ENCODE data around the gene HLX.

Gene HLX

GRCh38 chr1:220887202-220887519 lies 7.9 kb downstream of the HLX start:
- H3K4me3 ChIP-seq (ENCODE audit: low read length): no peak overlapping the region
- TF ChIP-seq ZNF274 (IDR thresholded peaks at IDR 0.05; ENCODE audit: low read depth, low read length): no peak

GRCh38 chr1:220887520-220888416 lies 8.5 kb downstream of the HLX start:
- TF ChIP-seq ZNF274 (IDR thresholded peaks at IDR 0.05; ENCODE audit: low read depth, low read length): no peak
- H3K4me3 ChIP-seq (ENCODE audit: low read length): no peak overlapping the region

GRCh38 chr1:220888417-220888986 lies 9.3 kb downstream of the HLX start:
- no peak overlapping the region for H3K4me3 ChIP-seq (ENCODE audit: low read length)
- no peak for TF ChIP-seq ZNF274 (IDR thresholded peaks at IDR 0.05; ENCODE audit: low read depth, low read length)

GRCh38 chr1:220889333-220889732 lies 10.1 kb downstream of the HLX start:
- no peak for TF ChIP-seq ZNF274 (IDR thresholded peaks at IDR 0.05; ENCODE audit: low read depth, low read length)
- no peak overlapping the region for H3K4me3 ChIP-seq (ENCODE audit: low read length)

- no peak overlapping the region for H3K4me3 ChIP-seq (ENCODE audit: low read length)
- TF ChIP-seq ZNF274 (IDR thresholded peaks at IDR 0.05; ENCODE audit: low read depth, low read length): no peak
Observed at GRCh38 chr1:220889848-220890287, 10.6 kb downstream of the HLX start.

GRCh38 chr1:220890602-220891001 lies 11.4 kb downstream of the HLX start:
- no peak overlapping the region for H3K4me3 ChIP-seq (ENCODE audit: low read length)
- TF ChIP-seq ZNF274 (IDR thresholded peaks at IDR 0.05; ENCODE audit: low read depth, low read length): no peak

- no peak for TF ChIP-seq ZNF274 (IDR thresholded peaks at IDR 0.05; ENCODE audit: low read depth, low read length)
- no peak overlapping the region for H3K4me3 ChIP-seq (ENCODE audit: low read length)
Observed at GRCh38 chr1:220891224-220892085, 12.2 kb downstream of the HLX start.

GRCh38 chr1:220892086-220892376 lies 12.8 kb downstream of the HLX start:
- TF ChIP-seq ZNF274 (IDR thresholded peaks at IDR 0.05; ENCODE audit: low read depth, low read length): no peak
- no peak overlapping the region for H3K4me3 ChIP-seq (ENCODE audit: low read length)

GRCh38 chr1:220892997-220893700 lies 13.9 kb downstream of the HLX start:
- H3K4me3 ChIP-seq (ENCODE audit: low read length): no peak overlapping the region
- no peak for TF ChIP-seq ZNF274 (IDR thresholded peaks at IDR 0.05; ENCODE audit: low read depth, low read length)

GRCh38 chr1:220893701-220894024 lies 14.4 kb downstream of the HLX start:
- TF ChIP-seq ZNF274 (IDR thresholded peaks at IDR 0.05; ENCODE audit: low read depth, low read length): no peak
- H3K4me3 ChIP-seq (ENCODE audit: low read length): no peak overlapping the region

GRCh38 chr1:220894025-220894923 lies 15.0 kb downstream of the HLX start:
- no peak for TF ChIP-seq ZNF274 (IDR thresholded peaks at IDR 0.05; ENCODE audit: low read depth, low read length)
- H3K4me3 ChIP-seq (ENCODE audit: low read length): no peak overlapping the region

- no peak overlapping the region for H3K4me3 ChIP-seq (ENCODE audit: low read length)
- TF ChIP-seq ZNF274 (IDR thresholded peaks at IDR 0.05; ENCODE audit: low read depth, low read length): no peak
Observed at GRCh38 chr1:220894924-220895256, 15.6 kb downstream of the HLX start.

- TF ChIP-seq ZNF274 (IDR thresholded peaks at IDR 0.05; ENCODE audit: low read depth, low read length): no peak
- no peak overlapping the region for H3K4me3 ChIP-seq (ENCODE audit: low read length)
Observed at GRCh38 chr1:220895412-220895946, 16.2 kb downstream of the HLX start.
